GM18498 (cell line): Measurements from ENCODE around the gene LRRC37A2.
"Not testable (repeated sequence)": the region's sequence is repeated elsewhere in the genome, so short reads cannot be mapped to it uniquely, and the experiment has no call there.

Experiments used
- ATAC-seq: cut with Tn5 transposase; IDR thresholded peaks from one replicate; pipeline ENCODE4 v1.9.1; 2021; ENCODE audit warnings: mild to moderate bottlenecking, moderate library complexity; ENCODE audit not compliant: unreplicated experiment

The LRRC37A2 gene

GRCh38 chr17:46512168-46512567 is at the start of gene LRRC37A2:
LRRC37A2 (plus strand) TSS chr17:46512468; CDS start chr17:46512713, 245 bp downstream.
- ATAC-seq, result not testable (repeated sequence)

- ATAC-seq, result not testable (repeated sequence)
Observed at GRCh38 chr17:46467618-46468017, 44.6 kb upstream of the LRRC37A2 start.

GRCh38 chr17:46474489-46474888 is 37.8 kb upstream of the LRRC37A2 start:
- not testable (repeated sequence) for ATAC-seq

- not testable (repeated sequence) for ATAC-seq
Observed at GRCh38 chr17:46475583-46475982, 36.7 kb upstream of the LRRC37A2 start.

DNA sequence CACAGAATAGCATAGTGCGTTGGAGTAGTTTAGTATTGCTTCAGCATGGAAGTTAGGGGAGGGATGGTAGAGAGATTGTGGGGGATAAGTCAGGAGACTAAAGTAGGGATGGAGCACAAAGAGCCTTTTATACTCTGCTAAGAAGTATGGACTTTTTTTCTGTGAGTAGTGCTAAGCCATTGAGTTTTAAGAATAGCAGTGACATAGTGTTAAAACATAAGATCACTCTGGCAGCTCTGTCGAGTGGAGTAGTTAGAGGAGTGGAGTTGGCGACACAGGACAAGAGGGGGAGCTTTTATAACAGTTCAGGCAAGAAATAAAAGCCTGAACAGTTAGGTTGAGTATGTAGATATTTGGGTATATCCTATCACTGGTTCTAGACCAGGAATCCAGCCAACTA is 33.4 kb upstream of the LRRC37A2 start:
- ATAC-seq, result not testable (repeated sequence)

GRCh38 chr17:46481310-46481709 is 31.0 kb upstream of the LRRC37A2 start:
- ATAC-seq, result not testable (repeated sequence)

DNA sequence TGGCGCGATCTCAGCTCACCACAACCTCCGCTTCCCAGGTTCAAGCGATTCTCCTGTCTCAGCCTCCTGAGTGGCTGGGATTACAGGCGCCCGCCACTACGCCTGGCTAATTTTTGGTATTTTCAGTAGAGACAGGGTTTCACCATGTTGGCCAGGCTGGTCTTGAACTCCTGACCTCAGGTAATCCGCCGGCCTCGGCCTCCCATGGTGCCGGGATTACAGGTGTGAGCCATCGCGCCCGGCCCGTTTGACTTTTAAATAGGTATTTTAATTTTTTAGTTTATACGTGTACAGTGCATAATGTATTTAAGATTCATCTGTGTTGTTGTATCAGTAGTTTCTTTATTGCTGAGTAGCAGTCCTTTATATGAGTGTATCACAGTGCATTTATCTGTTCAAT is 20.2 kb upstream of the LRRC37A2 start:
- ATAC-seq, result not testable (repeated sequence)

- not testable (repeated sequence) for ATAC-seq
Observed at GRCh38 chr17:46499437-46500139, 12.7 kb upstream of the LRRC37A2 start.

GRCh38 chr17:46505896-46506295 is 6.4 kb upstream of the LRRC37A2 start:
- ATAC-seq, result not testable (repeated sequence)

DNA sequence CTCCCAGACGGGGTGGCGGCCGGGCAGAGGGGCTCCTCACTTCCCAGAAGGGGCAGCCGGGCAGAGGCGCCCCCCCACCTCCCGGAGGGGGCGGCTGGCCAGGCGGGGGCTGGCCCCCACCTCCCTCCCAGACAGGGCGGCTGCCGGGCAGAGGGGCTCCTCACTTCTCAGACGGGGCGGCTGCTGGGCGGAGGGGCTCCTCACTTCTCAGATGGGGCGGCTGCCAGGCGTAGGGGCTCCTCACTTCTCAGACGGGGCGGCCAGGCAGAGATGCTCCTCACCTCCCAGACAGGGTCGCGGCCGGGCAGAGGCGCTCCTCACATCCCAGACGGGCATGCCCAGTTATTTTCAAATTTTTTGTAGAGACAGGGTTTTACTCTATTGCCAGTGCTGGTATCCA is 22.4 kb downstream of the LRRC37A2 start:
- ATAC-seq, result not testable (repeated sequence)

DNA sequence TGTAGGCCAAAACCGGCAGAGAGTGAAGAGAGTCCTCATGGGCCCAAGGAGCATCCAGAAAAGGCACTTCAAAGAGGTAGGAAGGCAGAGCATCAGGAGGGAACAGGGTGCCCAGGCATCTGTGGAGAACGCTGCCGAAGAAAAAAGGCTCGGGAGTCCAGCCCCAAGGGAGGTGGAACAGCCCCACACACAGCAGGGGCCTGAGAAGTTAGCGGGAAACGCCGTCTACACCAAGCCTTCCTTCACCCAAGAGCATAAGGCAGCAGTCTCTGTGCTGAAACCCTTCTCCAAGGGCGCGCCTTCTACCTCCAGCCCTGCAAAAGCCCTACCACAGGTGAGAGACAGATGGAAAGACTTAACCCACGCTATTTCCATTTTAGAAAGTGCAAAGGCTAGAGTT is 36.3 kb downstream of the LRRC37A2 start:
- not testable (repeated sequence) for ATAC-seq

DNA sequence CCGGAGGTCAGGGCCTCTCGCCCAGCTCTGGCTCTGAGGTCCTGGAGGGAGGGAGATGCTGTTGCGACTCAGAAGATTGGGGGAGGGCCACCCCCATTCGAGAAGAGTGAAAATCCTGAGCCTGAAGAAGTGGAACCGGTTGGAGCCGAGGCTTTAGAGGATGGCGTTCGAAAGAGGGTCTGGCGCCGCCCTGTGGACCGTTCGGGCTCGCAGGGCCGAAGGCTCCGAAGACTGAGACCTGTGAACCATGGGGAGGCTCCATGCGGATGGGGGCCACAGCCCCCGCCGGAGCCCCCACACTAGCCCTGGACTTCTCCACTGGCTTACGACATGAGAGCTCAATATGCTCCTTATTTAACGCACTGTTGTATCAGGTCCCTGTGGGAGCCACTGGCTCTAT is 46.9 kb downstream of the LRRC37A2 start:
- ATAC-seq, result not testable (repeated sequence)

DNA sequence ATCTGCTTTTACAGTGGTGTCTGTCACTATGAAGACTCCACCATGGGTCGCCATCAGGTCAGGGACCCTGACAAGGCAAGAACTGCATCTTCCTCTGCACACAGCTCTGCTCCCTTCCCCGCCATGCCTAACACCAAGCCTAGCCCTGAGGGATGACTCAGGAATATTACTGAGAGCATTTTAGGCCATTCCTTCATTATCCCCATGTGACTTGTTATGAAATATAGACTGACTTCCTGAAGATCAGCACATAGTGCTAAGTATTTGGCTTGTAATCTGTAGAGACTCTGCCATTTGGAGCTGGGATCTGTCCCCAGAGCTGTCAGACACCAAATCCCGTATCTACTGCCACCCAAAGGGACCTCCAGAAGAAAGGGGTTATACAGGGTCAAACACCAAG is 47.8 kb downstream of the LRRC37A2 start:
- not testable (repeated sequence) for ATAC-seq

- ATAC-seq, result not testable (repeated sequence)
Observed at GRCh38 chr17:46566284-46566683, 54.0 kb downstream of the LRRC37A2 start.

GRCh38 chr17:46566980-46567379 is 54.7 kb downstream of the LRRC37A2 start:
- ATAC-seq, result not testable (repeated sequence)

DNA sequence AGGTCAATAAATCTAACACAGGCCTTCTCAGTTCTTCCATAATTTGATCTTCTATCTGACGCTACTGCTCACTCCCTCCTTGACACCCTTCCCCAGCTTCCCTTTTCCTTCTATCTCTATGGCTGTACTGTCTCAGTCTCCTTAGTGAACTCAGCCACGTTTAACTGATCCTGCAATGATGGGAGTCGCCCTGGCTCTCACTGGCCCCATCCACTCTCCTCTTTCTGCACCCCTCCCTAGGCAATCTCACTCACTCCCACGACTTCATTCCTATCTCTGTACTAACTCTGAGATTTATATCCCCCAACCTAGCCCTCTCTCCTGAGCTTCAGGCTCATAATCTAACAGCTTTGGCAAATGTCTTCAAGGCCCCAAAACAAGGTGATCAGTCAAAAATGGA is 59.5 kb downstream of the LRRC37A2 start:
- ATAC-seq, result not testable (repeated sequence)

DNA sequence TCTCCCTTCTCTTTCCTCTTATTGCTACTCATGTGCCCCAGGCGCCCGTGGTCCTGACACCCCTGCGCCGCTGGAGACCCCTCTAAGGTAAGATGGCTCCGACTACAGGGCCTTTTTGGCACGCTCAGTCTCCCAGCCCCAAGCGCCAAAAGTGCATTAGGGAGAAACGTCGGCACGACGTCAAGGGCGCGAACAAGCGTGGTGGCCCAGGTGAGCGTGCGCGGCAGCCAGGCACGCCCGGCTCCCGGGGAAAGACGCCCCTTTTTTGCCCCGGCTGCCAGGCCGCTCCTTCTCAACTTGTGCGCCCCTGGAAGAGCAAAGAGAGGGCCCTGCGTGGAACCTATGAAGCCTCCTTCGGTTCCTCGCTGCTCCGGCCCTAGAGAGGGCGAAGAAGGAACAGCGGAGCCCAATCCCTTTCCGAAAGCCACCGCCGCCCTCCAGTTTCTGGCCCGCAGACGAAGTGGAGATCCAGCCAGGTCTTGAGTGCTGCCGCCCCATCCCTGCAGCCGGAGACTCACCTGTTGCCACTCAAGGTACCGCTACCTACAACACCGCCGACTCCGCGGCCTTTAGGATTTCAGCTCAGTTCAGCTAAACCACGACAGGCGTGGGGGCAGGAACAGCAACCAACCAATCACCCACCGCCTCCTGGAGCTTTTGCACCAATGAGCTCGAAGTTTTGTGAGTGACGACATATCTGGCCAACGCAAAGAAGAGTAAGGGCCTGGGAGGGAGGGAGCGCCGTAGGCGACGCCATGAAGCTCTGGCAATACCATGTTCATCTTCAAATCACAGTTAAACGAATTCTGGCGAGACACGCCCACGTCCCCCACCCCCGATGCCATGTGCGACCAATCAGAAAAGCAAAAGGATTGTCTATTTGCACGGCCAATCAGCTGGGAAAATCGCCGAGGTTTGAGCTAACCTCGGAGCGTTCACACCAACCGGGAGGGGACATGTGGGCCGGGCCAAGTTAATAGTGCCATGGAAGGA is 67.1 kb downstream of the LRRC37A2 start, which contains the start of gene ARL17A:
TSS of gene ARL17A (minus strand) at position 609 of the 993 bp plus-strand sequence. CDS start 3,369 bp downstream, outside the sequence.
- ATAC-seq, result peak; percentile 95

DNA sequence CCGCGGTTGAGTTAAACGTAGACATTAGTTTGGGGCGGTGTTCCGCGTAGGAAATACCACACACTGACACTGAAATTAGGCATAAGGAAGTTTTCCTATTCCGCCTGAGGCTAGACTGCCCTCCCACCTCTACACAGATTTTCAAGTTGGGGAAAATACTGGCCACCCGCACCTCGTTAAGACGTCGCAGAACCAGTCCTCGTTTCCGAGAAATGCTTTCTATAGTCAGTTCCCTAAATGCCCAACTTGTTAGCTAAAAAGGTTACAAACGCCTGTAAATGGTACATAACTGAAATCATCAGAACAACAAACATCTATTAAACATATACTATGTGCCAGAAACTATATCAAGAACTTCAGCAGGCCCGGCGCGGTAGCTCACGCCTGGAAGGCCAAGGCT is 67.8 kb downstream of the LRRC37A2 start:
- ATAC-seq, result not testable (repeated sequence)

GRCh38 chr17:46585444-46585843 is 73.2 kb downstream of the LRRC37A2 start:
- ATAC-seq, result not testable (repeated sequence)

DNA sequence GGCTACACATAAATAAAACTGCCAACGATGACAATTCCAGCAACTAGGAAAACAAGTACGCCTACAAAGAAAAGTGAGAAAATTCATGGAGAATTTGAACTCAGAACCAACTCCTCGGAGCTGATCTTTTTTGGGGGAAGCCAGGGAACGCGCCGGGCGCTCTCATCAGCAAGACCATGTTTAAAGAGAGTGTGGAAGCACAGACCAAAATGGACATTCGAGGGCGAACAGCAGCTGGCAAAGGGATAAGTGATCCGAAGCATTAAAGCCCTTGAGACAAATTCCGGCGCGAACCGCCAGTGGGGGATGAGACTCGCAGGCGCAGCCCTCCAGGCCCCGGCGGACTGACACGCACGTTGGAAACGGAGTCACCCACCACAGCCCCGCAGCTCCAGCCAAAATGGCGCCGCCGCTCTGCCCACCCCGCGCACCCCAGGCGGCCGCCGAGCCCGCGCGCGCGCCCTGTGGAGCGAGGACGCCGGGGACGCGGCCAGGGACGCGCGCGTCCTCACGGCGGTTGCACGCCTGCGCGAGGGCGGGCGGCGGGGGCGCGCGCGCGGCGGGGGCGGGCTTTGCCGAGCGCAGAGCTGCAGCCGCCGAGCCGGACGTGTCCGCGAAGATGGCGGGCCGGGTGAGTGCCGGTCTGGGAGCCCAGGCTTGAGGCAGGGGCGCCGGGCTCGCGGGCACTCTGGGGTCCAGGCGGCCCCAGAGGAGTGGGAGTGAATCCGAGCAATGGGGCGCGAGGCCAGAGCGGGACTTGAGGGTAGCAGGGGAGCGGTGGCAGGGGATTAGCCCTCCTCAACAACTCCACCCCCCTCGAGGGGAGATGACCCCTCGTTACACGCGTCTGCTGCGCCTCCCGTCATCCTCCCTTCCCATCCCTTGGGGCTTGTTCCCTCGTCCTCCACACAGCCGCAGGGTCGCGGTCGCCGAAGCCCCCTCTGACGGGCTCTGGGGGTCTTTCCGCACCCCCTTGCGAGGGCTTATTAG is 78.2 kb downstream of the LRRC37A2 start, which contains the start of gene NSF:
TSS of gene NSF (plus strand) at position 513 of the 990 bp plus-strand sequence. CDS start at position 620, 107 bp downstream.
- peak; percentile 81 for ATAC-seq
